ENCODE data around the gene ATP5IF1.

GRCh38 chr1:28196330-28196729 is 39.6 kb upstream of the ATP5IF1 start:
- TF ChIP-seq CTCF (IDR thresholded peaks at IDR 0.05) (no peak), POLR2AphosphoS5 (IDR thresholded peaks at IDR 0.05) (no peak)

Measured in transverse colon (tissue), 4 donors.